HUES64 (cell line): ENCODE data around the gene UQCC3.
"Not testable (repeated sequence)": the region's sequence is repeated elsewhere in the genome, so short reads cannot be mapped to it uniquely, and the experiment has no call there.

Source experiments
- H3K27ac ChIP-seq: 2 replicates; pipeline ENCODE4 v1.7.0; 2013; ENCODE audit warnings: low read depth, low read length, inconsistent platforms
- H3K27me3 ChIP-seq: 2 replicates; pipeline ENCODE4 v1.6.1; 2013; ENCODE audit warnings: mild to moderate bottlenecking, low read length; ENCODE audit not compliant: insufficient read depth
- H3K36me3 ChIP-seq: 2 replicates; pipeline ENCODE4 v1.6.1; 2013; ENCODE audit warnings: mild to moderate bottlenecking, low read length; ENCODE audit not compliant: insufficient read depth
- H3K4me1 ChIP-seq: 2 replicates; pipeline ENCODE4 v1.6.1; 2013; ENCODE audit warnings: mild to moderate bottlenecking, low read length, moderate library complexity; ENCODE audit not compliant: insufficient read depth
- H3K4me3 ChIP-seq: 2 replicates; pipeline ENCODE4 v1.5.1; 2013; ENCODE audit warnings: mild to moderate bottlenecking, low read length, moderate library complexity
- H3K9ac ChIP-seq: 2 replicates; pipeline ENCODE4 v1.6.1; 2013; ENCODE audit warnings: mild to moderate bottlenecking, low read depth, low read length
- H3K9me3 ChIP-seq: 2 replicates; pipeline ENCODE4 v1.6.1; 2013; ENCODE audit warnings: low read depth, low read length; ENCODE audit not compliant: insufficient read depth
- WGBS: fragments of 150-250, 120-280 bp; methylation state at CpG from one replicate; pipeline ENCODE4 v1.1.7; 2013; ENCODE audit warnings: missing lambda C conversion rate; 5-methylcytosine and 5-hydroxymethylcytosine counted together

The UQCC3 gene

DNA sequence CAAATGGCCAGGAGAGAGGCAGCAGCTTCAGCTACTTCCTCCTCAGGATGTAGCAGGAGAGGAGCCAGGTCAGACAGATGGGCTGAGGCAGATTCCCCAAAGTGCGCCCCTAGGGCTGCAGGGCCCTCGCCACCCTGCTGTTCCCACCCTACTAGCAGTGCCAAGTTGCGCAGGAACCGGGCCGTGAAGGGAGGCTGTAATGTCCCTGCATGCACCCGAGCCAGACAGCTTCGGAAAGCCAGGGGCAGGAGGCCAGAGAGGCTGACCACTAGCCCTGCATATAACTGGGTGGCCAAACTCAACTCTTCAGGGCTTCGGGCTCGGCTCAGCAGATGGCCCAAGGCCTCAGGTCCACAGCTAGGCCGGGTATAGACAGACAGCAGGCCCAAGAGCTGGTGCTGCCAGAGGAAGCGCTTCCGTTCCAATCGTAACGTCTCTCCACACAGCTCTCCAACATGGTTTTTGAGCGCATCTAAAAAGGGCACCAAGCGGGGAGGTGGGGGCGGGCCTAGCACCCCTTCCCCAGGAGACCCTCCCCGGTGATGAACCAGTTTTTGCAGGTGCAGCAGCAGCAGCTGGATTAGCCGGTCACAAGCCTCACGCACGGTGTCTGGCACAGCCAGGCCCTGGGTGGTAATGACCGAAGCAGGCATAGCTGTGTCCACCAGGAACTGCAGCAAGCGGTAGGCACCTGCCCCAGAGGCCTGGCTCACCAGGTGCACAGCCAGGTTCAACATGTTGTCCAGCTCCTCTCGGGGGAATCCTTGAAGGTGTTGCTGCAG is 23.1 kb upstream of the UQCC3 start:
- no peak overlapping the region for H3K9ac ChIP-seq
- H3K36me3 ChIP-seq: peaks cover 40% of the 10 kb centered on the region
- no peak overlapping the region for H3K27ac ChIP-seq
- H3K9me3 ChIP-seq: no peaks in the 10 kb centered on the region
- 95% methylated on average over 24 of the region's 24 CpGs for WGBS
- no peaks in the 10 kb centered on the region for H3K4me1 ChIP-seq
- H3K4me3 ChIP-seq: no peak overlapping the region
- no peaks in the 10 kb centered on the region for H3K27me3 ChIP-seq

DNA sequence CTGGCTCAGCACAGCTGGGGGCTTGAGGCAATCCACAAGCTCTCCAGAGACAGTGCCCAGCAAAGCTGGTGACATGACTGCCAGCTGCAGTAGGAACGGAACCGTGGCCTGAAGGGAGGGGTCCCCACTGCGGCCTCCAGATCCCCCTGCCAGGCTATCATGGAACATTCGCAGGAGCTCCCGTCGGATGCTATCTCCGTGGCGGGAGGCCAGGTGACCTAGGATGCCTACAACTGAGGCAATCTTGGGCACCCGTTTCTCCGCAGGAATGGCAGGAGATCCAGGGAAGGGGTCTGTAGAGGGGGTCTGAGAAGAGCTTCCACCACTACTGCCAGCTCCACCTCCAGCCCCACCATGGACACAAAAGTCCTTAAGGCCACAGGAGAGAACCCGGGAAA is 22.5 kb upstream of the UQCC3 start:
- Histone ChIP-seq H3K9ac (no peak overlapping the region), H3K36me3 (peaks cover 34% of the 10 kb centered on the region), H3K27ac (no peak overlapping the region), H3K4me3 (no peak overlapping the region), H3K4me1 (no peaks in the 10 kb centered on the region), H3K9me3 (no peaks in the 10 kb centered on the region), H3K27me3 (no peaks in the 10 kb centered on the region)
- WGBS: 97% methylated on average over 10 of the region's 11 CpGs

DNA sequence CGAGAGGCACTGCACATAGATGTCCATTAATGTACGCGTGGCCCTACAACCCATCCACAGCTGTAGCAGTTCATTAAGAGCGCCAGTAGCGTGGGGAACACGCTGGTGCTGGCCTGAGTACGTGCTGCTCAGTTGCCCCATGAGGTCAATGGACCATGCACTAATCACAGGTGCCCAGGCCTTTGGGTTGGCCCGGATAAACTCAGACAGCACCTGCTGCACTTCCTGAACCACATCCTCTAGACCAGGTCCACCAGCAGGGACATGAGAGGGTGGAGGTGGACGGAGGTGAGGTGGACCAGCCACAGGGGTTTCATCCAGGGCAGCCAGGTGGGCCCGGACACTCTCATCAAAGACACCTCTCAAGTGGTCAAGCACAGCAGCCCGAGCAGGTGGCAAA is 22.0 kb upstream of the UQCC3 start:
- no peaks in the 10 kb centered on the region for H3K9me3 ChIP-seq
- H3K9ac ChIP-seq: no peak overlapping the region
- H3K27ac ChIP-seq: no peak overlapping the region
- 95% methylated on average over 11 of the region's 11 CpGs for WGBS
- H3K4me1 ChIP-seq: no peaks in the 10 kb centered on the region
- no peaks in the 10 kb centered on the region for H3K27me3 ChIP-seq
- peaks cover 29% of the 10 kb centered on the region for H3K36me3 ChIP-seq
- no peak overlapping the region for H3K4me3 ChIP-seq

DNA sequence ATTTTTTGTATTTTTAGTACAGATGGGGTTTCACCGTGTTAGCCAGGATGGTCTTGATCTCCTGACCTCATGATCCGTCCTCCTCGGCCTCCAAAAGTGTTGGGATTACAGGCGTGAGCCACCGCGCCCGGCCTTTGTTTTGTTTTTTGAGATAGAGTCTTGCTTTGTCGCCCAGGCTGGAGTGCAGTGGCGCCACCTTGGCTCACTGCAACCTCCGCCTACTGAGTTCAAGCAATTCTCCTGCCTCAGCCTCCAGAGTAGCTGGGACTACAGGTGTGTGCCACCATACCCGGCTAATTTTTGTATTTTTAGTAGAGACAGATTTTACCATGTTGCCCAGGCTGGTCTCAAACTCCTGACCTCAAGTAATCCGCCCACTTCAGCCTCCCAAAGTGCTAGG is 21.2 kb upstream of the UQCC3 start:
- not testable (repeated sequence) for H3K27me3 ChIP-seq, H3K9me3 ChIP-seq, H3K9ac ChIP-seq, H3K4me3 ChIP-seq, H3K4me1 ChIP-seq, H3K27ac ChIP-seq
- H3K36me3 ChIP-seq: peaks cover 25% of the 10 kb centered on the region
- WGBS: 95% methylated on average over 12 of the region's 12 CpGs

- Histone ChIP-seq H3K36me3 (peaks cover 25% of the 10 kb centered on the region), H3K9ac (peak overlapping the region; percentile 87), H3K4me3 (peak overlapping the region; percentile 79), H3K4me1 (no peaks in the 10 kb centered on the region), H3K27me3 (no peaks in the 10 kb centered on the region), H3K27ac (peak overlapping the region; percentile 80), H3K9me3 (no peaks in the 10 kb centered on the region)
- WGBS: 41% methylated on average over 16 of the region's 16 CpGs
Observed at GRCh38 chr11:62652161-62653006, 19.1 kb upstream of the UQCC3 start.

GRCh38 chr11:62654297-62654696 is 17.2 kb upstream of the UQCC3 start:
- H3K4me3 ChIP-seq: no peak overlapping the region
- 97% methylated on average over 11 of the region's 11 CpGs for WGBS
- no peak overlapping the region for H3K9ac ChIP-seq

DNA sequence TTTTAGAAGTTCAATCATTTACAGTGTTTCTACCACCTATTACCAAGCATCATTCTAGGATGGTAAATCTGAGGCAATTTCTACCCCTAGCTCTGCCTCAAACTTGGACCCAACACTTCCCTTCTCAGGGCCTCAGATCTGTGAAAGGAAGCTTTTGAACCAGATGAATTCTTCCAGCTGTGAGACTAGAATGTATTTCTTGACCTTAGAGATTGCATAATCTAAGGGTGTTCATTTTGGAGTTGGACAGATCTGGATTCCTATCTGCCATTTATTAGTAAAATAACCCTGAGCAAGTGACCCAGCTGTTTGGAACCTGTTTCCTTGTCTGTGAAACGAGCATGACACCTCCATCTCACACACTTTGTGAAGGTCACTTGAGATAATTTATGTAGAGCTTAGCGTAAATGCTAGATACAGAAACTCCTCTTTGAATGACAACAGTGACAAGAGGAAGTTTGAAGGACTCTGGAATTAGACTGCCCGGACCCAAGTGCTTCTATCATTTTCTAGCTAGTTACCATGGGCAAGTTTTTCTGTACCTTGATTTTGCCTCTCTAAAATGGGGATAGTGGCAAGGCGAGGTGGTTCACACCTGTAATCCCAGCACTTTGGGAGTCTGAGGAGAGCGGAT is 14.6 kb upstream of the UQCC3 start:
- H3K36me3 ChIP-seq: peaks cover 5% of the 10 kb centered on the region
- no peaks in the 10 kb centered on the region for H3K9me3 ChIP-seq
- H3K27me3 ChIP-seq: no peaks in the 10 kb centered on the region
- WGBS: 64% methylated on average over 5 of the region's 5 CpGs
- H3K27ac ChIP-seq: no peak overlapping the region
- H3K4me1 ChIP-seq: no peaks in the 10 kb centered on the region
- no peak overlapping the region for H3K9ac ChIP-seq
- H3K4me3 ChIP-seq: no peak overlapping the region

More at GRCh38 chr11:62654297-62654696, 17.2 kb upstream of the UQCC3 start:
- Histone ChIP-seq H3K27ac (no peak overlapping the region), H3K9me3 (no peaks in the 10 kb centered on the region), H3K36me3 (peaks cover 9% of the 10 kb centered on the region), H3K4me1 (no peaks in the 10 kb centered on the region), H3K27me3 (no peaks in the 10 kb centered on the region)

GRCh38 chr11:62664405-62665074 is 6.9 kb upstream of the UQCC3 start:
- Histone ChIP-seq H3K4me1 (peaks cover 9% of the 10 kb centered on the region; the same call in 1 of the 2 replicates), H3K9ac (peak overlapping the region; percentile 100), H3K9me3 (no peaks in the 10 kb centered on the region), H3K27me3 (no peaks in the 10 kb centered on the region), H3K36me3 (peaks cover 42% of the 10 kb centered on the region), H3K4me3 (peak overlapping the region; percentile 99), H3K27ac (peak overlapping the region; percentile 98)
- WGBS: 2% methylated on average over 36 of the region's 36 CpGs

- Histone ChIP-seq H3K9me3 (no peaks in the 10 kb centered on the region), H3K27ac (peak within 1 kb of the TSS; percentile 98), H3K9ac (peak within 1 kb of the TSS; percentile 100), H3K36me3 (peaks cover 42% of the 10 kb centered on the region), H3K27me3 (no peaks in the 10 kb centered on the region), H3K4me1 (peaks cover 9% of the 10 kb centered on the region; the same call in 1 of the 2 replicates), H3K4me3 (peak within 1 kb of the TSS; percentile 99)
- under 1% methylated on average over 46 of the region's 47 CpGs for WGBS
Observed at GRCh38 chr11:62665075-62665598, 6.3 kb upstream of the UQCC3 start, which contains the start of the genes C11orf98 and CSKMT. C11orf98 (minus strand) TSS chr11:62665210; CDS start chr11:62665169, 41 bp downstream. CSKMT (plus strand) TSS chr11:62665312; CDS start chr11:62665880, 568 bp downstream.

DNA sequence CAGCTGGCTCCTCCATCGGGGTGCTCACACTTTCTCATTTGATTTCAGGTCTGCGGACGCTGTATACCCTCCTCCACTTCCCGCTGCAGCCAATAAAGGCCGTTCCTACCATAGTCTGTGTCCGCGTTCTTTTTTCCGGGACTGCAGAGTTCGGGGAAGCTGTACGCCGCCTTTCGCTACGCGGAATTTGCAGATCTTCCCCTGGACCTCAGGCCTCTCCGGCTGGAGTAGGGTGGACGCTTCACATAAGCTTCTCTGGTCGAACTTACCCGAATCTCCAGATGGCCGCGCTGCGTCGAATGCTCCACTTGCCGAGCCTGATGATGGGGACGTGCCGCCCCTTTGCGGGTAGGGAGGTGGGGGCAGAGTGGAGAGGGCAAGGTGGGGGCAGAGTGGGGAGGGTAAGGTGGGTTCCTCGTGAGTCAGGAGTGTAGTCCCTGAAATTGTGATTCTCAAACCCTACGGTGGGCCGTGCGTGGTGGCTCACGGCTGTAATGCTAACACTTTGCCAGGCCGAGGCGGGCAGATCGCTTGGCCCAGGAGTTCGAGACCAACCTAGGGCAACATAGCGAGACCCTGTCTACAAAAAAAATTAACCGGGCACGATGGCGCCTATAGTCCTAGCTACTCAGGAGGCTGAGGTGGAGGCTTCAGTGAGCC is 5.7 kb upstream of the UQCC3 start:
- Histone ChIP-seq H3K4me3 (peak overlapping the region; percentile 99), H3K27ac (peak overlapping the region; percentile 98), H3K4me1 (peaks cover 9% of the 10 kb centered on the region; the same call in 1 of the 2 replicates), H3K9ac (peak overlapping the region; percentile 100), H3K36me3 (peaks cover 42% of the 10 kb centered on the region), H3K9me3 (no peaks in the 10 kb centered on the region), H3K27me3 (no peaks in the 10 kb centered on the region)
- WGBS: 4% methylated on average over 39 of the region's 39 CpGs
